GM23338 (cell line): ENCODE measurements around the gene BCDIN3D.
"Not testable (repeated sequence)": the region's sequence is repeated elsewhere in the genome, so short reads cannot be mapped to it uniquely, and the experiment has no call there.

Source experiments
- CTCF ChIP-seq, 2 experiments: fragments of 200-600 bp in 1 of 2; sonication (generic) in 1 of 2; conservative IDR thresholded peaks; 2 replicates each; pipeline versions ENCODE4 v1.5.1 to v1.6.1; 2016 to 2017; ENCODE audit warnings: antibody characterized with exemption in 2 of 2, low read depth in 2 of 2, mild to moderate bottlenecking in 2 of 2, moderate library complexity in 1 of 2
- EZH2 ChIP-seq: fragments of 200-600 bp; sonication (generic); IDR thresholded peaks from one replicate; pipeline ENCODE4 v1.8.0; 2017; ENCODE audit warnings: antibody characterized with exemption, mild to moderate bottlenecking, low read depth; ENCODE audit not compliant: unreplicated experiment
- REST ChIP-seq: IDR thresholded peaks from one replicate; pipeline ENCODE4 v1.6.1; 2018; ENCODE audit warnings: antibody characterized with exemption; ENCODE audit not compliant: unreplicated experiment

GRCh38 chr12:49855890-49856289 lies 13.0 kb upstream of the BCDIN3D start:
- TF ChIP-seq CTCF (conservative IDR thresholded peaks at IDR 0.05; ENCODE audit: low read depth in 2 of 2); REST; EZH2: not testable (repeated sequence)
